ENCODE data around the gene SSH2. TPM values are rescaled to one million over a fixed set of nuclear protein-coding genes. Genes with fewer than 3 reads are reported as not detected.
"Not testable (repeated sequence)": the region's sequence is repeated elsewhere in the genome, so short reads cannot be mapped to it uniquely, and the experiment has no call there.

SSH2 gene
- total RNA-seq, 1 donor from 2014 or later = 72.0 TPM

DNA sequence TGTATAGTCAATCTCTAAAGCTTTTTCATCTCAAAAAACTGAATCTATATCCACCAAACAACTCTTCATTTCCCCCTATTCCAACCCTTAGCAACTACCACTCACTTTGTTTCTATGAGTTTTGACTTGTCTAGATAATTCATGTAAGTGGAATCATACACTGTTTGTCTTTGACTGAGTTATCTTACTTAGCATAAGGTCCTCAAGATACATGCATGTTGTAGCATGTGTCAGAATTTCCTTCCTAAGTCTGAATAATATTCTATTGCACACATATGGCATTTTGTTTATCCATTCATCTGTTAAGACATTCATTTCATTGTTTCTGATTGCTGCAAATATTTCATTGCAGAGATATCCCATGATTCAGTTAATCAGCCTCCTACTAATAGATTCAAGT, 72.2 kb downstream of the SSH2 start:
- intact Hi-C loops (cut with DNase I) = no loop called here
- H3K9me3 ChIP-seq = no peaks in the 10 kb centered on the region
- H3K27ac ChIP-seq = no peak overlapping the region
- H3K27me3 ChIP-seq = no peaks in the 10 kb centered on the region
- H3K4me1 ChIP-seq = no peaks in the 10 kb centered on the region
- ATAC-seq (no peak), DNase-seq (no peak)
- TF ChIP-seq, protein P1, sequence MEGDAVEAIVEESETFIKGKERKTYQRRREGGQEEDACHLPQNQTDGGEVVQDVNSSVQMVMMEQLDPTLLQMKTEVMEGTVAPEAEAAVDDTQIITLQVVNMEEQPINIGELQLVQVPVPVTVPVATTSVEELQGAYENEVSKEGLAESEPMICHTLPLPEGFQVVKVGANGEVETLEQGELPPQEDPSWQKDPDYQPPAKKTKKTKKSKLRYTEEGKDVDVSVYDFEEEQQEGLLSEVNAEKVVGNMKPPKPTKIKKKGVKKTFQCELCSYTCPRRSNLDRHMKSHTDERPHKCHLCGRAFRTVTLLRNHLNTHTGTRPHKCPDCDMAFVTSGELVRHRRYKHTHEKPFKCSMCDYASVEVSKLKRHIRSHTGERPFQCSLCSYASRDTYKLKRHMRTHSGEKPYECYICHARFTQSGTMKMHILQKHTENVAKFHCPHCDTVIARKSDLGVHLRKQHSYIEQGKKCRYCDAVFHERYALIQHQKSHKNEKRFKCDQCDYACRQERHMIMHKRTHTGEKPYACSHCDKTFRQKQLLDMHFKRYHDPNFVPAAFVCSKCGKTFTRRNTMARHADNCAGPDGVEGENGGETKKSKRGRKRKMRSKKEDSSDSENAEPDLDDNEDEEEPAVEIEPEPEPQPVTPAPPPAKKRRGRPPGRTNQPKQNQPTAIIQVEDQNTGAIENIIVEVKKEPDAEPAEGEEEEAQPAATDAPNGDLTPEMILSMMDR (IDR thresholded peaks at IDR 0.05) = no peak
- no peaks in the 10 kb centered on the region for H3K36me3 ChIP-seq
- H3K4me3 ChIP-seq = no peak overlapping the region

DNA sequence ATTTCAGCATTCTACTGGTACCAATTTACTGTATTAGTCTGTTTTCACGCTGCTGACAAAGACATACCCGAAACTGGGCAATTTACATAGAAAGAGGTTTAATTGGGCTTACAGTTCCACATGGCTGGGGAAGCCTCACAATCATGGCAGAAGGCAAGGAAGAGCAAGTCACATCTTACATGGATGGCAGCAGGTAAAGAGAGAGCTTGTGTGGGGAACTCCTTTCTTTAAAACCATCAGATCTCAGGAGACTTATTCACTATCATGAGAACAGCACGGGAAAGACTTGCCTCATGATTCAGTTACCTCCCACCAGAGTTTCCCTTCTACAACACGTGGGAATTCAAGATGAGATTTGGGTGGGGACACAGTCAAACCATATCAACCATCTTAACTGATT, 72.9 kb downstream of the SSH2 start:
- H3K36me3 ChIP-seq; DNase-seq; H3K27me3 ChIP-seq; H3K4me3 ChIP-seq; H3K27ac ChIP-seq; H3K4me1 ChIP-seq; H3K9me3 ChIP-seq; intact Hi-C loops (cut with DNase I); ATAC-seq: not testable (repeated sequence)

DNA sequence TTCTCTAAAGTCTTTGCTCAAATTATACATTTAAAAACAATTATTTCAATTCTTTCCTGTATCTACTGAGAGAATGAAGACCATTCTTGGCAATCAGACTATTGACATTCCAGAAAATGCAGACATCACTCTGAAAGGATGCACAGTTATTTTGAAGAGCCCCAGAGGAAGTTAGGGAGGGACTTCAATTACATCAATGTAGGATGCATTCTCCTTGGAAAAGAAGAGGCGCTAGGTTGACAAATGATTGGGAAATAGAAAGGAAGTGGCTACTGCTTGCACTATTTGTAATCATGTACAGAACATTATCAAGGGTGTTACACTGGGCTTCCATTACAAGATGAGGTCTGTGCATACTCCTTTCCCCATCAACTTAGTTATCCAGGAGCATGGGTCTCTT, 74.3 kb downstream of the SSH2 start:
- intact Hi-C loops (cut with DNase I) = no loop called here
- ATAC-seq = peak; percentile 42

DNA sequence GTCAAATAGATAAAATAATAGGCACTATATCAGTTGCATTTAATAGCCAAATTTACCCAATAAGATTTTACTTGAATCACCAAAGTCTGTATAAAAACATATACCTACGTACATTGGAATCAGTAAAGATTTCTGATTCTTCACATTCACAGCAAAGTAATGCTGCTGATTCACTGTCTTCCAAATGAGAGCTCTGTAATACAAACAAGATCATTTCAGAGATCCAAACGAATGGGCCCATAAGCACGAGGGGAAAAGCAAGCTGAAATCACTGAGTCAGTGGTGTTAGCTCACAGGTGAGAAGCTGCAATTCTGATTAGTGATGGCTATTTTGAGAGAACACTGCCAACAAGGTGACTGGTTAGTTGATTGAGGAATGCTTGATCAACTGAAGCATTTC, 81.3 kb downstream of the SSH2 start:
- no peaks in the 10 kb centered on the region for H3K36me3 ChIP-seq
- DNase-seq (no peak), ATAC-seq (no peak)
- H3K4me1 ChIP-seq = peaks cover 3% of the 10 kb centered on the region
- no peak overlapping the region for H3K27ac ChIP-seq
- TF ChIP-seq, protein P1 (IDR thresholded peaks at IDR 0.05) = no peak
- no peaks in the 10 kb centered on the region for H3K9me3 ChIP-seq
- H3K4me3 ChIP-seq = no peak overlapping the region
- no peaks in the 10 kb centered on the region for H3K27me3 ChIP-seq
- intact Hi-C loops (cut with DNase I) = no loop called here

More for the DNA sequence above, 74.3 kb downstream of the SSH2 start:
- no peak overlapping the region for H3K4me3 ChIP-seq
- no peaks in the 10 kb centered on the region for H3K9me3 ChIP-seq
- no peaks in the 10 kb centered on the region for H3K4me1 ChIP-seq
- H3K27ac ChIP-seq = no peak overlapping the region
- TF ChIP-seq, protein P1 (IDR thresholded peaks at IDR 0.05) = no peak
- H3K36me3 ChIP-seq = no peaks in the 10 kb centered on the region
- H3K27me3 ChIP-seq = no peaks in the 10 kb centered on the region
- DNase-seq = no peak

DNA sequence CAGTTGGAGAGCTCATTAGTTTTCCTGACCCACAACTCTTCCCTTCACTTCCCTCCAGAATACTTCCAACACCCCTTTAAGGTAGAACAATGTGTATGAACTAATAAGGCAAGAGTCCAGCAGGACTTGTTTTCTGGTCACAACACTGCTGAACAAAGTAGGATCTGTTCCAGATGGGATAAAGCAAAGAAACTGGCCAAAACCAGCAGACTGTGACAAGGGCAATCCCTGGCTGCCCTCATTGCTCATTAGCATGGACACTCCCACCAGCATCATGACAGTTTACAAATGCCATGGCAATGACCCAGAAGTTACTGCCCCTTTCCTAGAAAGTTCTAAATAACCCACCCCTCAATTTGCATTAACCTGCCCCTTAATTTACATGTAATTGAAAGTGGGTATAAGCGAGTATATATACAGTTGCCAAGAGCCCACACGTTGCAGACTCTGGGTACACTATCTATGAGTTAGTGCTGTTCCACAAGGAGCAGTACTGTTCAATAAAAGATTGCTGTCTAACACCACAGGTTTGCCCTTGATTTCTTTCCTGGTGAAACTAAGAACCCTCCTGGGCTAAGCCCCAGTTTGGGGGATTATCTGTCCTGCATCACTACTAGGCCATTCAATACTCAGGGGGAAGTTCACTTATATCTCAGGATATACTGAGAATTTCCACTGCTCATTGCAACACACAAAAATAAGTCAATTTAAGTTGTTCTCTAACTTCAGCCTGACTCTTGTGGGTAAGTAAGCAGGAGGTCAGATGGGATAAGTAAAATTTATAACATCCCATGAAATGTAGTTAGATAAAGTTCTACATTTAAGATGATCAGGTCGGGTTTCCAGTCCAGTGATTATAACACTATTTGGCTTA, 82.3 kb downstream of the SSH2 start:
- Histone ChIP-seq H3K4me3 (no peak overlapping the region), H3K27ac (no peak overlapping the region), H3K27me3 (no peaks in the 10 kb centered on the region), H3K4me1 (peaks cover 3% of the 10 kb centered on the region), H3K9me3 (no peaks in the 10 kb centered on the region), H3K36me3 (no peaks in the 10 kb centered on the region)
- DNase-seq (no peak), ATAC-seq (no peak)
- intact Hi-C loops (cut with DNase I) = no loop called here
- TF ChIP-seq, protein P1 (IDR thresholded peaks at IDR 0.05) = no peak

DNA sequence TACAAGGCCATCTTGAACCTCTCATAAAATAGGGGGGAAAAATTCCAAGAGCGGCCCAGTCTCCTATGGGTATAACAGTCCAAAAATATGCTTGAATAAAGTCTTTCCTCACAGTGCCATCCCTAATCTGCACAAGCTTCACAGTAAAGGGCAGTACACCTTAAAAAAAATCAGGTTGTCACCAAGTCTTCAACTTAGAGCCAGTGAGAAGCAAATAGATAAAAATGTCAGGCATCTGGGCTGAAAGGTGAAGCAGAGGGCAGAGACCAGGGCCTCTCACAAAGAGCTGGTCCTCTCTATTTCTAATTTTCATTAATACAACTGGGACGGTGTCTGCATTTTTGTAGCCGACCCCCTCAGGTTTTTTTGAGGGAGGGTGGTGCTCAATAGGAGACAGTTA, 82.9 kb downstream of the SSH2 start:
- Histone ChIP-seq H3K4me3 (no peak overlapping the region), H3K36me3 (no peaks in the 10 kb centered on the region), H3K4me1 (peaks cover 3% of the 10 kb centered on the region), H3K27ac (no peak overlapping the region), H3K9me3 (no peaks in the 10 kb centered on the region), H3K27me3 (no peaks in the 10 kb centered on the region)
- intact Hi-C loops (cut with DNase I) = no loop called here
- DNase-seq (no peak), ATAC-seq (no peak)
- TF ChIP-seq, protein P1 (IDR thresholded peaks at IDR 0.05) = no peak
